Stimulated activated CD8-positive, alpha-beta memory T cell treated with anti-CD3 and anti-CD28 coated beads, Interleukin-15, amount 100 ng/mL, for 48 hours (primary cell): ENCODE data around the gene NAP1L1.

Source experiments
- DNase-seq, 2 donors: peaks; one replicate each; pipeline ENCODE4 v3.0.0-alpha.2; 2020; ENCODE audit warnings: low read depth in 2 of 2

NAP1L1 gene

DNA sequence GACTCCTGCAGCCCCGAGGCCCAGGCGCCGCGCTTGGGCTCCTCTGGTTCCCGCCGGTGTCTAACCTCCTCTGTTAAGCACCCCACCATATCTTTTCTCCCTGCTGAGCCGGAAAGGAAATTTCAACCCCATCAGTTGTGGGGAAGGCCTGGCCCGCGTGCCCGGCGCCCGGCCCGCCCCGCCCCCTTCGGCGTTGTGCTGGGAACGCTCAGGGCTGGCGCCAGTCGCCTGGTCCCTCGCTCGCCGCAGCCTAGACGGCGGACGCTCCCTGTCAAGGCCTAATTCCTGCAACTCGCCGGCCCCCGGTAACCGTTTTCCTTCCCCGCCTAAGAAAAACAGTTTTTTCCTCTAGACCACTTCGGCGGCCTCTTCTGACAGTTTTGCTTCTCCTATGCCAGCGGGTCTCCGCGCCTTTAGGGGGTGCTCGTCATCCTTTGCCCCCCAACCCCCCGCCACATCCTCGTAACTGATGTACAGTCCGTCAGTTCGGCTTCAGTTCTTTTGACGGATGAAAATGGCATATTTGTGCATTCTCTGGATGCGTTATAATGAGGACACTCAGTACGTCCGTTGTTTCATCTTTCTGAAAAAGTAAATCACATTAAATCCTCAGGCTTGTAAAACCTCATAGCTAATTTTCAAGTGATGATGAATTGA is 506 bp upstream of the NAP1L1 start:
- no peak for DNase-seq

DNA sequence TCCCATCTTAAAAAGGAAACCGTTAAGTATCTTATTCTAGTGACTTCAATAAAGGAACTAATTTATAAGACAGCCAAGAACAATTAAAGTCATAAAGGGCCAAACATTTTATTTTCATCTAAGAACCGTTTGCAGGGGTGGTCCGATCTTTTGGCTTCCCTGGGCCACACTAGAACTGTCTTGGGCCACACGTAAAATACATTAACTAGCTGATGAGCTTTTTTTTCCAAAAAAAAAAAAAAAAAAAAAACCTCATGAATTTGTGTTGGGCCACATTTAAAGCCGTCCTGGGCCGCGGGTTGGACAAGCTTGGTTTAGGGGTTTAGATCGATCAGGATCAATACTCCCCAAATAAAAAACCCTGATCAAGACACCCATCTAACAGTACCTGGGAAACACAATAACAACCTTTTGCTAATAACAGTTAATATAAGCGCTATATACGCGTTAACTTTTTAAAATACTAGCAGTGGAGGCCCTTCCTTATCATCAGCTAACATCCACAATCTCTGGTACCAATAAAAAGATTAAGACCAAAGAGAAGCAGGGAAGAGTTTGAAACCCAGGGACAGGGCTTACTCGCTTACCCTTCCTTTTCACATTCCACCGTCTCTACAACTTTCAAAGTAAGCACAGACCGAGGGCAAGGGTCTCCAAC is 1.1 kb downstream of the NAP1L1 start:
- no peak for DNase-seq

GRCh38 chr12:76081909-76082308 is 2.6 kb downstream of the NAP1L1 start:
- no peak for DNase-seq

- DNase-seq: no peak
These were observed 3.6 kb downstream of the NAP1L1 start for GRCh38 chr12:76080729-76081415.

DNA sequence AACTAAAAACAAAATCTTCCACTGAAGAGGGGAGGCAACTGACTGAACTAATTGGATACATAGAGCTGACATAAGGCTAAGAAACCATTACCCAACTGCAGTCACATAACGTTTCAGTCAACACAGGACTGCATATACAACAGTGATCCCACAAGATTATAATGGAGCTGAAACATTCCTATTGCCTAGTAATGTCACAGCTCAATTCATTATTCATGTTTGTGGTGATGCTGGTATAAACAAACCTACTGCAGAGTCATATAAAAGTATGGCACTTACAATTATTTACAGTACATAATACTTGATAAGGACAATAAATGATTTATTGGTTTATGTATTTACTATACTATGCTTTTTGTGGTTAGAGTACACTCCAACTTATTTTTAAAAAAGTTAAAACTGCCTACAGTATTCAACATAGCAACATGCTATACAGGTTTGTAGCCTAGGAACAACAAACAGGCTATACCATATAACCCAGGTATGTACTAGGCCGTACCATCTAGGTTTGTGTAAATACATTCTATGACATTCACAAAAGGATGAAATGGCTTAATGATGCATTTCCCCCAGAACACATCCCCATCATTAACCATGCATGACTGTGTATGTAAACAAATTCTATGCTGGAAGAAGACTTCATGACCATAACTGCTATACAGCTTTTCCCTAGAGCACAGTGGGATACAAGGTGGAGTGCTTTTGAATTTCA is 4.3 kb downstream of the NAP1L1 start:
- no peak for DNase-seq

- DNase-seq: no peak
These were observed 5.7 kb downstream of the NAP1L1 start for GRCh38 chr12:76078748-76079147.

GRCh38 chr12:76075448-76075847 is 9.0 kb downstream of the NAP1L1 start:
- no peak for DNase-seq

- DNase-seq: no peak
These were observed 9.7 kb downstream of the NAP1L1 start for GRCh38 chr12:76074701-76075336.

GRCh38 chr12:76073561-76073960 is 10.9 kb downstream of the NAP1L1 start:
- DNase-seq: no peak

DNA sequence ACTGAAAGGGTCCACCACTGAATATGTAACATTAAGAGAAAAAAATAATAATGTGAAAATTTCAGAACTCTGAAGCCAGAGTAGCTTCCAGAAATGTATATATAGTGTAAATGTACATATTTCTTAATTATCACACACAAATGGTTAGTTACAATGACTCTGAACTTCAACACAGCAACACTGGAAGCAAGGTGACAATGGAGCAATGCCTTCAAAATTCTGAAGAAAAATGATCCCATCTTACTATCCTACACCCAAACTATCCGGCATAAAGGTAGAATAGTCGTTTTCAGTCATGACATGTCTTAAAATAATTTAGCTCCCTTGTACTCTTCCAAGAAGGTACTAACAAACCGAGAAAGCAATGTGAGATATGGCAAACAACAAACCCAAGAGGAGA is 11.9 kb downstream of the NAP1L1 start:
- DNase-seq: no peak

- DNase-seq: no peak
These were observed 15.1 kb downstream of the NAP1L1 start for GRCh38 chr12:76069339-76069738.

GRCh38 chr12:76065917-76066316 is 18.6 kb downstream of the NAP1L1 start:
- no peak for DNase-seq

GRCh38 chr12:76064904-76065303 is 19.6 kb downstream of the NAP1L1 start:
- DNase-seq: no peak

GRCh38 chr12:76060111-76060510 is 24.4 kb downstream of the NAP1L1 start:
- no peak for DNase-seq

DNA sequence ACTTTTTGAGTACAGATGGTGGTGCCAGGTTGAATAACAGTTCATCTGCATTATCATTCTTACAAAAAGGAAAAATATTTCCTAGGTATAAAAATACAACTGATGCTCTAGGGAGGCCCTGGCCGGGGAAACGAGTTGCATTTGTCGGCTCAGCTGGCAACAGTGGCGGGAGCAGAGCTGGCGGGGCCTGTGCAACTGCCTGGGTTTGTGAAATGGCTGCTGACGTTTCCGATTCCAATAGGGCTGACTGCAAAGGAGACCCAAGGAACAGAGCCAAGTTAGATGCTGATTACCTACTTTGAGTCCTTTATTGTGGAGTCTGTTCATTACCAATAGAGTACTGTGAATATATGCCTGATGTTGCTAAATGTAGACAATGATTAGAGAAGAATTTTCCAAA is 27.2 kb downstream of the NAP1L1 start:
- no peak for DNase-seq

DNA sequence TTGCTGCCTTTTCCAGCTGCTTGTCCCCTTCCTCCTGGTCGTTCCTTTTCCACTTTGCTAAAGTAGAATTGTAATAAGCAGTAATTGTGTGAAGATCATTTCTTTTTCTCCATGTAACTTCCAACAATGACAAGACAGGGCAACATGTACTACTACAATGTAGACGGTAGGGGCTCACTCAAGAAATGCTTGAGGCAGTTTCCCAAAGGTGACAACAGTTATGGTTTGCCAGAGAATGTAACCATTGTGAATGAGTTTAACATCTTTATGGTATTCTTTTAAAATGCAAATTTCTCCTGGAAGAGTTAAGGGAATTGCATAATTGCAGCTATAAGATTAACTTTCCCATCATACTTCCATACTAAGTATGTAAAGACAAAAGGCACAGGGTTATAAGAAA is 29.1 kb downstream of the NAP1L1 start:
- no peak for DNase-seq

- DNase-seq: no peak
These were observed 34.8 kb downstream of the NAP1L1 start for GRCh38 chr12:76049575-76050251.

DNA sequence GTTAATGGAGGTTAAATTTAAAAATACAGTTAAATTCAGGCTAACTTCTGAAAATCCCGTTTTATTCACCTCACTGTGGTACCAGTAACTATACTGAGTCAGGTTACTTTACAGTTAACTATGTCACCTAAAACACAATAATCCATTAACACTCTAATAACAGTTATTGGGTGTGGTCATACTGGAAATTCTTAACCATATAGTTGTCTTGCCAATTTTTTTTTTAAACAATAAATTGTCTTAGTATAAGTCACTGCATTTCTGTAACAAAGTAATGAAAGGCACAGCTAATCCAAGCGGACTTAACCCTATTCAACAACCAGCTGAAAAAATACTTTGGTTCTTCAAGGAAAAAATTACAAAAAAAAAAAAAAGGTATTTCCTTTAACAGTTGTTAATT is 36.7 kb downstream of the NAP1L1 start:
- no peak for DNase-seq

GRCh38 chr12:76047060-76047459 is 37.4 kb downstream of the NAP1L1 start:
- DNase-seq: no peak

GRCh38 chr12:76043377-76043776 is 41.1 kb downstream of the NAP1L1 start:
- DNase-seq: no peak

- no peak for DNase-seq
These were observed 42.3 kb downstream of the NAP1L1 start for GRCh38 chr12:76042147-76042546.
